Fibroblast of lung (primary cell): ENCODE measurements around the gene CPSF3.

ENCODE experiments used
- CTCF ChIP-seq, 2 donors: IDR thresholded peaks in 1 of 2; conservative IDR thresholded peaks in 1 of 2; 1 replicate in 1 of 2; 2 replicates in 1 of 2; pipeline ENCODE4 v1.5.1; 2011 to 2012; ENCODE audit warnings: low read length in 2 of 2, control low read depth in 1 of 2, inconsistent platforms in 1 of 2, low read depth in 1 of 2, mild to moderate bottlenecking in 1 of 2
- EZH2 ChIP-seq: IDR thresholded peaks from 2 replicates; pipeline ENCODE4 v1.5.1; 2012; ENCODE audit warnings: low read length, control low read depth, mild to moderate bottlenecking; ENCODE audit errors: missing control alignments

- TF ChIP-seq CTCF (conservative IDR thresholded peaks at IDR 0.05 in 1 of 2, IDR thresholded peaks at IDR 0.05 in 1 of 2; ENCODE audit: low read depth in 1 of 2, low read length in 2 of 2) (no peak), EZH2 (no peak)
Observed at GRCh38 chr2:9472511-9472910, 49.1 kb downstream of the CPSF3 start.
